ENCODE results near the gene SIGMAR1. TPM values are rescaled to one million over a fixed set of nuclear protein-coding genes. Genes with fewer than 3 reads are reported as not detected.

The SIGMAR1 gene
- polyA plus RNA-seq, 1 donor from 2014 or later, result 52.5 TPM

- H3K79me2 ChIP-seq (replicated peaks; ENCODE audit: insufficient read depth, low read length), result no peaks in the 10 kb centered on the region
- no peak overlapping the region for H2AFZ ChIP-seq (ENCODE audit: low read depth, low read length)
- no peak overlapping the region for H3K4me2 ChIP-seq (ENCODE audit: low read length)
- no peaks in the 10 kb centered on the region for H3K36me3 ChIP-seq (ENCODE audit: insufficient read depth, low read length)
- H3K9me3 ChIP-seq (ENCODE audit: low read length), result no peaks in the 10 kb centered on the region
- H3K4me3 ChIP-seq (ENCODE audit: low read length), result no peak overlapping the region
- no peak overlapping the region for H3K9ac ChIP-seq (ENCODE audit: low read length)
- no peaks in the 10 kb centered on the region for H3K27me3 ChIP-seq (ENCODE audit: insufficient read depth, low read depth, low read length)
- TF ChIP-seq, protein P1, sequence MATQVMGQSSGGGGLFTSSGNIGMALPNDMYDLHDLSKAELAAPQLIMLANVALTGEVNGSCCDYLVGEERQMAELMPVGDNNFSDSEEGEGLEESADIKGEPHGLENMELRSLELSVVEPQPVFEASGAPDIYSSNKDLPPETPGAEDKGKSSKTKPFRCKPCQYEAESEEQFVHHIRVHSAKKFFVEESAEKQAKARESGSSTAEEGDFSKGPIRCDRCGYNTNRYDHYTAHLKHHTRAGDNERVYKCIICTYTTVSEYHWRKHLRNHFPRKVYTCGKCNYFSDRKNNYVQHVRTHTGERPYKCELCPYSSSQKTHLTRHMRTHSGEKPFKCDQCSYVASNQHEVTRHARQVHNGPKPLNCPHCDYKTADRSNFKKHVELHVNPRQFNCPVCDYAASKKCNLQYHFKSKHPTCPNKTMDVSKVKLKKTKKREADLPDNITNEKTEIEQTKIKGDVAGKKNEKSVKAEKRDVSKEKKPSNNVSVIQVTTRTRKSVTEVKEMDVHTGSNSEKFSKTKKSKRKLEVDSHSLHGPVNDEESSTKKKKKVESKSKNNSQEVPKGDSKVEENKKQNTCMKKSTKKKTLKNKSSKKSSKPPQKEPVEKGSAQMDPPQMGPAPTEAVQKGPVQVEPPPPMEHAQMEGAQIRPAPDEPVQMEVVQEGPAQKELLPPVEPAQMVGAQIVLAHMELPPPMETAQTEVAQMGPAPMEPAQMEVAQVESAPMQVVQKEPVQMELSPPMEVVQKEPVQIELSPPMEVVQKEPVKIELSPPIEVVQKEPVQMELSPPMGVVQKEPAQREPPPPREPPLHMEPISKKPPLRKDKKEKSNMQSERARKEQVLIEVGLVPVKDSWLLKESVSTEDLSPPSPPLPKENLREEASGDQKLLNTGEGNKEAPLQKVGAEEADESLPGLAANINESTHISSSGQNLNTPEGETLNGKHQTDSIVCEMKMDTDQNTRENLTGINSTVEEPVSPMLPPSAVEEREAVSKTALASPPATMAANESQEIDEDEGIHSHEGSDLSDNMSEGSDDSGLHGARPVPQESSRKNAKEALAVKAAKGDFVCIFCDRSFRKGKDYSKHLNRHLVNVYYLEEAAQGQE (IDR thresholded peaks at IDR 0.05; ENCODE audit: borderline replicate concordance), result no peak
- TF ChIP-seq EP300 (conservative IDR thresholded peaks at IDR 0.05; ENCODE audit: poor library complexity, severe bottlenecking) (no peak), TAF1 (IDR thresholded peaks at IDR 0.05; ENCODE audit: low read depth) (no peak)
- TF ChIP-seq, protein P2, sequence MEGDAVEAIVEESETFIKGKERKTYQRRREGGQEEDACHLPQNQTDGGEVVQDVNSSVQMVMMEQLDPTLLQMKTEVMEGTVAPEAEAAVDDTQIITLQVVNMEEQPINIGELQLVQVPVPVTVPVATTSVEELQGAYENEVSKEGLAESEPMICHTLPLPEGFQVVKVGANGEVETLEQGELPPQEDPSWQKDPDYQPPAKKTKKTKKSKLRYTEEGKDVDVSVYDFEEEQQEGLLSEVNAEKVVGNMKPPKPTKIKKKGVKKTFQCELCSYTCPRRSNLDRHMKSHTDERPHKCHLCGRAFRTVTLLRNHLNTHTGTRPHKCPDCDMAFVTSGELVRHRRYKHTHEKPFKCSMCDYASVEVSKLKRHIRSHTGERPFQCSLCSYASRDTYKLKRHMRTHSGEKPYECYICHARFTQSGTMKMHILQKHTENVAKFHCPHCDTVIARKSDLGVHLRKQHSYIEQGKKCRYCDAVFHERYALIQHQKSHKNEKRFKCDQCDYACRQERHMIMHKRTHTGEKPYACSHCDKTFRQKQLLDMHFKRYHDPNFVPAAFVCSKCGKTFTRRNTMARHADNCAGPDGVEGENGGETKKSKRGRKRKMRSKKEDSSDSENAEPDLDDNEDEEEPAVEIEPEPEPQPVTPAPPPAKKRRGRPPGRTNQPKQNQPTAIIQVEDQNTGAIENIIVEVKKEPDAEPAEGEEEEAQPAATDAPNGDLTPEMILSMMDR (IDR thresholded peaks at IDR 0.05; ENCODE audit: poor library complexity, severe bottlenecking), result no peak
- no peaks in the 10 kb centered on the region for H4K20me1 ChIP-seq (ENCODE audit: insufficient read depth)
- no peaks in the 10 kb centered on the region for H3F3A ChIP-seq (ENCODE audit: insufficient read depth, low read length, poor library complexity, severe bottlenecking)
- no peaks in the 10 kb centered on the region for H3K9me2 ChIP-seq (ENCODE audit: insufficient read depth, low read length)
- no peak overlapping the region for H3K27ac ChIP-seq (ENCODE audit: low read length)
Observed at GRCh38 chr9:34663303-34663605, 25.7 kb upstream of the SIGMAR1 start.

DNA sequence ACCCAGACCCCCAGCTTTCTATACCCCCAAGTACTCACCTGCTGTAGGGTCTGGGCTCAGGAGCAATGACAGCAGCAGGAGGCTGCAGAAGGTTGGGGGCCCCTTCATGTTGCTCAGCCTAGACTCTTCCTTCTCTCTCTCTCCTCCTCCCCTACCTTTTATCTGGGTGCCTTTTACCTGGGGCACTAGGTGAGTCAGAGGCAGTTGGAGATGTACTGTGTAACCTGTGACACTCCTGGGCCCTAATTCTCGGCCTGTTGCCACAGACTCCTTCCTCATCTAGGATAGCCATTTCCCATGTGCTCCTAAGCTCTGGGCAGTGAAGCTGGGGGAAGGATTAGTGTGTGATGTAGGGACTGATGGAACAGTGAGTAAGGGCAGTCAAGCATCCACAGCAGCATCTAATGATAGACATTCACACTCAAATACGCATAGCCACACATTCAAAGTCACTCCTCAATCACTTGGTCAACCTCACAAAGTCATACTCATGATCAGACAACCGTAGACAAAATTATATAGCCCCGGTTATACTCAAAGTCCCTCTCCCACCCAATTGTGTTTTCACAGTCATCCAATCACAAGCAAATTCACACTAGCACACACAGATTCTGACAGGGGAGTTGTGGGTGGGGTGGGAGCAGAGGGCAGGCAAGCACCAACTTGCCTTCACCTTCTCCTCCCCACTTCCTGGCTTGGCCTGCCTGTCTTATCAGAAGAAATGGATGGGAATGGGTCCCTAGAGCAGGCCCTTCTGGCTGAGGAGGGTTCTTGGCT is 25.1 kb upstream of the SIGMAR1 start, which contains the start of gene CCL27:
CCL27 (minus strand) TSS at position 132 of the 777 bp plus-strand sequence; CDS start at position 108, 24 bp downstream.
- no peaks in the 10 kb centered on the region for H3K27me3 ChIP-seq (ENCODE audit: insufficient read depth, low read depth, low read length)
- H3F3A ChIP-seq (ENCODE audit: insufficient read depth, low read length, poor library complexity, severe bottlenecking), result no peaks in the 10 kb centered on the region
- H4K20me1 ChIP-seq (ENCODE audit: insufficient read depth), result no peaks in the 10 kb centered on the region
- no peak within 1 kb of the TSS for H3K4me2 ChIP-seq (ENCODE audit: low read length)
- H3K9me3 ChIP-seq (ENCODE audit: low read length), result no peaks in the 10 kb centered on the region
- no peaks in the 10 kb centered on the region for H3K79me2 ChIP-seq (replicated peaks; ENCODE audit: insufficient read depth, low read length)
- no peaks in the 10 kb centered on the region for H3K36me3 ChIP-seq (ENCODE audit: insufficient read depth, low read length)
- H3K9ac ChIP-seq (ENCODE audit: low read length), result no peak within 1 kb of the TSS
- H3K9me2 ChIP-seq (ENCODE audit: insufficient read depth, low read length), result no peaks in the 10 kb centered on the region
- no peak within 1 kb of the TSS for H3K4me3 ChIP-seq (ENCODE audit: low read length)
- H3K27ac ChIP-seq (ENCODE audit: low read length), result no peak within 1 kb of the TSS
- no peak for TF ChIP-seq MXI1 (conservative IDR thresholded peaks at IDR 0.05; ENCODE audit: poor library complexity, severe bottlenecking)
- H2AFZ ChIP-seq (ENCODE audit: low read depth, low read length), result no peak within 1 kb of the TSS

GRCh38 chr9:34659592-34660253 is 22.1 kb upstream of the SIGMAR1 start:
- no peak overlapping the region for H3K4me2 ChIP-seq (ENCODE audit: low read length)
- no peak overlapping the region for H3K27ac ChIP-seq (ENCODE audit: low read length)
- no peaks in the 10 kb centered on the region for H3K9me3 ChIP-seq (ENCODE audit: low read length)
- H3F3A ChIP-seq (ENCODE audit: insufficient read depth, low read length, poor library complexity, severe bottlenecking), result no peaks in the 10 kb centered on the region
- H2AFZ ChIP-seq (ENCODE audit: low read depth, low read length), result no peak overlapping the region
- H3K79me2 ChIP-seq (replicated peaks; ENCODE audit: insufficient read depth, low read length), result no peaks in the 10 kb centered on the region
- TF ChIP-seq TAF1 (IDR thresholded peaks at IDR 0.05; ENCODE audit: low read depth) (no peak), RAD21 (conservative IDR thresholded peaks at IDR 0.05) (no peak), MXI1 (conservative IDR thresholded peaks at IDR 0.05; ENCODE audit: poor library complexity, severe bottlenecking) (no peak), EZH2 (IDR thresholded peaks at IDR 0.05; ENCODE audit: borderline replicate concordance, insufficient read depth, low read length, poor library complexity, severe bottlenecking) (no peak), EP300 (conservative IDR thresholded peaks at IDR 0.05; ENCODE audit: poor library complexity, severe bottlenecking) (no peak), SMC3 (conservative IDR thresholded peaks at IDR 0.05; ENCODE audit: poor library complexity) (no peak), POLR2AphosphoS5 (IDR thresholded peaks at IDR 0.05) (no peak)
- TF ChIP-seq, protein P1 (IDR thresholded peaks at IDR 0.05; ENCODE audit: borderline replicate concordance), result no peak
- TF ChIP-seq, protein P2 (IDR thresholded peaks at IDR 0.05; ENCODE audit: poor library complexity, severe bottlenecking), result no peak
- H3K9me2 ChIP-seq (ENCODE audit: insufficient read depth, low read length), result no peaks in the 10 kb centered on the region
- no peak overlapping the region for H3K4me3 ChIP-seq (ENCODE audit: low read length)
- H3K9ac ChIP-seq (ENCODE audit: low read length), result no peak overlapping the region
- no peaks in the 10 kb centered on the region for H3K27me3 ChIP-seq (ENCODE audit: insufficient read depth, low read depth, low read length)
- no peaks in the 10 kb centered on the region for H4K20me1 ChIP-seq (ENCODE audit: insufficient read depth)
- no peaks in the 10 kb centered on the region for H3K36me3 ChIP-seq (ENCODE audit: insufficient read depth, low read length)
